Measurements from ENCODE around the gene HIVEP3.

- TF ChIP-seq POLR2A (IDR thresholded peaks at IDR 0.05) (no peak), CTCF (IDR thresholded peaks at IDR 0.05) (no peak)
Measured at GRCh38 chr1:41656068-41656467, 262.7 kb downstream of the HIVEP3 start.

Data from tibial nerve (tissue), 3 donors.